ENCODE measurements around the gene DAB2IP. TPM values are rescaled to one million over a fixed set of nuclear protein-coding genes. Genes with fewer than 3 reads are reported as not detected.

DAB2IP gene
- total RNA-seq, 1 donor from 2014 or later = 24.3 TPM

DNA sequence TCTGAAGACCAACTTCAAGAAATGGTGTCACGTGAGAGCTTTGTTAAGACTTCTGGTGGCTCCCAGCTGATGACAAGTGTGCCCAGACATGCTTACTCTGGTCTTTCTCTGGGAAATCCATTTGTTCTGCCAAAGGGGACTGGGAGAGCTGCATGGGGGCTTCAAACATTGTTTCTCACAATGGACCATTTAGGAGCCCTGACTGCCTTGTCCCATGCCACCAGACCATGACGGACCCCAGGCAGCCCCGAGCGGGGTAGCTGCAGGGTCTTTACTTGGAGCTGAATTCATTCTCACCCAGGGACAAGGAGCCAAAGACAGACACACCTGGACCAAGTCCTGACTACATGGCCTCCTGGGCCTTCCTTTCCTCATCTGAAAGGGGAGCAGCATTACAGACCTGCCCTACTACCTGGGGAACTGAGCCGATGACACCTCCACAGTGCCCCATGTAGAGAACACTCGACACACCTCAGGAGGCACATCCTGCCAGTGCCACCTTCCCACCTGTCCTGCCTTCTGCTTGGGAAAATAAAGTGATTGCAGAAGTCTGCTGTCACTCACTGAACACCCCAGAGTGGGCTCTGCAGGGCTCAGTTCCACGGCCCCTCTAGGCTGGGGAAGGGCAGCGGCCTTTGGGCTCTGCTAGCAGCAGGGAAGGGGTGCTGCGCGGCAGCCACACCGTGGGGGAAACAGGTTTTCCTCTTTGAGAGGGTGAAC is 169.0 kb downstream of the DAB2IP start:
- no peak for DNase-seq

DNA sequence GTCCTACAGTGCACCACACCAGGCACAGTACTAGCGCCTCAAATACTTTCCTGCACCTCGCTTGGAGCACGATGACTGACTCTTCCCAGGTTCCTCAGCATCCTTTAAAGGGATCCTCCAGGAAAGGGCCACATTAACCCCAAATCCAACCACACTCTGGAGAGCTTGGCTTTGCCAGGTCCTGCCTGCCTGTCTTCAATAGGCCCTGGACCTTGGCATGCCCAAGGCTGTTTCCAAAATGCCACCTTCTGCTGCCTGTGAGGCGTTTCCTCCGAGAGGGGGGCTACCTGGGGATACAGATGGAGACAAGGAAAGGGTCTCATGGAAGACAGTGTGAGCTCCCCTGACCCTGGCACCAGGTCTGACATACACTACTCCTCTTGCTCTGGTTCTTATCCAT is 169.9 kb downstream of the DAB2IP start:
- no peak for DNase-seq

GRCh38 chr9:121822093-121823085 is 171.0 kb downstream of the DAB2IP start:
- DNase-seq = peak; percentile 33

DNA sequence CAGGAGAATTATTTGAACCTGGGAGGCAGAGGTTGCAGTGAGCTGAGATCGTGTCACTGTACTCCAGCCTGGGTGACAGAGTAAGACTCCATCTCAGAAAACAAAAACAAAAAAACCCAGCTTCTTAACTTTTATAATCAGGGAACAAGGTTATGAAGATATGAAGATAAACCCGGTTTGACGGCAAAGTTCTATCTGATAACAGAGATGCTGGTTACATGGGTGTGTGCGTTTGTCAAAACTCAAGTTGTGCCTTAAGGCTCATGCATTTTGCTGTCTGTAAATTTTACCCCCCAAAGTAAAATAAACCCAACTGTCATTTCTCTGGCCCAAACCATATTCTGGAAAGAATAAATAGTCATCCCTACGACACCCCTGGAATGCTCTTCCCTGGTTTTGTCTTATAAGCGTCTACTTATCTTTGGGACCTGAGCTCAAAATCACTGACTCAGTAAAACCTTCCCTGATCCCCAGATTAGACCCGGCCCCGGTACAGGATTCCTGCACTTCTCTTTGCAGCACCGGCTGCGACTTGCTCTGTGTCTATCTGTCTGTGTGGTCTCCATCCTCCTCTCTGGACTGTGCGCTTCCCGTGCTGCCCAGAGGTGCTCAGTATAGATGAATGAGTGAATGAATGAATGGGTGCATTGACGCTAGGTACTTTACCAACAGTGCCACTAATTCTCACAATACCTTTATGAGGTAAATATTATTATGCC is 172.2 kb downstream of the DAB2IP start:
- no peak for DNase-seq

DNA sequence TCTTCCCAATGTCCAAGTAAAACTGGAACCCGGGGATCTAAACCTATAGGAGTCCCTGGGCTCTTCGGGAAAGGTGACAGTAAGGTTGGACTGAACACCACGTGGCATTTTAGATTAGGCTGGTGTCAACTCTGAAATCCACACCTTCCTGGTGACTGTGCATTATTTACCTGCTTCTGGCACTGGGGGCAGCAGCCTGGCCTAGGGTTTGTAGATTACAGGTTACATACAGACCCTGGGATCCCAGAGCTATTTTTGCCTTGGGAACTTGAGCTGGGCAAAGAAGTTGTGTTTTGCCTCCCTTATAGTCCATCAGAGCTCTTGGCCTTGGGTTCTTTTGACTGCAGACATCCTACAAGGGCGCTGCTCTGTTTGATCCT is 173.2 kb downstream of the DAB2IP start:
- no peak for DNase-seq

- DNase-seq = no peak
These were observed 173.7 kb downstream of the DAB2IP start for GRCh38 chr9:121825031-121825691.

DNA sequence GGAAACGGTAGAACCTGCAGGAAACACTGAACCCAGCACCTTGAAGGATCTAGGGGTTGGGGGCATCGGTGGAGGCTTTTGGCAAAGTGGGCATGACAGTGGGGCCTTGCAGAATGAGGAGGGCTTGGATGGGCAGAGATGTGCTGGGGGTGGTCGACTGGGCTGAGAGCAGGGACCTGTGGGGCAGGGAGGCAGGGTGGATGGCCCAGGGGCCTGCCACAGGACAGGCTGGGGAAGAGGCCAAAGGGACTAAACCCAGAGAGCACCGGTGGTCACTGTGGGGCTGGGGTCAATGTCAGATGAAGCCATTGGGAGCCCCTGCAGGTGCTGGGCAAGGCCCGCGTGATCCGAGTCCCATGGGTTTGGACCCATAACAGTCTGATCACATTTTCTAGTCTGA is 175.3 kb downstream of the DAB2IP start:
- DNase-seq = no peak

DNA sequence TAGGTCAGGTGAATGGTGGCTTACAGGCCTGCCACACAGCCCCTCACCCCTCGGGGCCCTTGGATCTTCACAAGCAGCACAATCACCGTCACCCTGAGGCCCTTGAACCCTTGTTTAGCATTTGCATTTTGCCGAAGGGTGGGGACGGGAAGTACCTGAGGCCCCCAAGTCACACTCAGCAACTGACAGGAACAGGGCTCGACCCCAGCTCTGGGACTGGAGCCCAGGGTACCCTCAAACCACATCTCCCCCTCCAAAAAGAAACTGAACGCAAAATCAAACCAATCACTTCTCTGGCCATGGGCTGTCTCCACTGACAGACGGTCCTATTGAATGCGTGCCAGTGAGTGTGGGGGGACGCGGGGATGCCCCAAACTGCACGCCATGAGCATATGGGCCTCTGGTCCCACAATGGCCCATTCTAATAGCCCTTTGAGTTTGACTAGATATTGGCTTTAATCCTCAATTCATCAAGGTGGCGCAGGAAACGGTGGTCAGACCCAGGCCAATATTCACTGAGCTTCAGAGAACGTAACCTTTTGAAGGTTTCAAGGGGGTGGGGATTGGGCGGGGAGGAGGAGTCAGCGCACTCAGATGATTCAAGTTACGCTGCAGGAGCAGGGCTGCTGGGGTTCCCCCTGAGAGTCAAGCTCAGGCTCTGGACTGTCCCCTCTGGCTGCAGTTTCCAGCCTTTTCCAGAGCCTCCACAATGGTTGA is 176.0 kb downstream of the DAB2IP start:
- DNase-seq = no peak

DNA sequence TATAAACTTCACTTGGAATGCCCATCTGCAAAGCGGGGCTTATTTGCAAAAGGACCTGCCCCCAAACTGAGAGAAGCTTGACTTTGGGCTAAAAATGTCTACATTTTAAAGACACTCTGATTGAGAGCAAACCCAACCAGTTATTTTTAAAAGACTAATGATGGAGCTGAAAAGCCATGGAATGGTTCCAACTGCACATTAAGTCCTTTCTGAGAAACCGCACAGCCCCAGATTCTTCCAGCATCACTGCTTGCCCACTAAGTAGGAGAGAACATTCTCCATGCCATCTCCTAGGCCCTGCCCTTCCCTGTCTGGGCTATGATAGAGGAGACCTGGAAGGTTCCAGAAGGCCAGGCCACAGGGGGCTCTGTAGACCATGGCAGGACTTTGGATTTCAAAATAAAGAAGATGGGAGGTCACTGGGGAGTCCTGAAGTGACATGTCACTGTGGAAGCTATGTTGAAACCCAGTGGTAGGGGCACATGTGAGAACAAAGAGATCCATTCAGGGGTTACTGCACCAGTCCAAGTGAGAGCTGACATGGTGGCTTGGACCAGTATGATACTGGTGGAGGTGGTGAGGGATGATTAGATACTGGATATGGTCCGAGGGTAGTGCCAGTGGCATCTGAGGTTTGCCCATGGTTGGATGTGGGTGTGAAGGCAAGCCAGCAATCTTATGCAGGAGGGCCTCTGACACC is 179.2 kb downstream of the DAB2IP start:
- DNase-seq = no peak

DNA sequence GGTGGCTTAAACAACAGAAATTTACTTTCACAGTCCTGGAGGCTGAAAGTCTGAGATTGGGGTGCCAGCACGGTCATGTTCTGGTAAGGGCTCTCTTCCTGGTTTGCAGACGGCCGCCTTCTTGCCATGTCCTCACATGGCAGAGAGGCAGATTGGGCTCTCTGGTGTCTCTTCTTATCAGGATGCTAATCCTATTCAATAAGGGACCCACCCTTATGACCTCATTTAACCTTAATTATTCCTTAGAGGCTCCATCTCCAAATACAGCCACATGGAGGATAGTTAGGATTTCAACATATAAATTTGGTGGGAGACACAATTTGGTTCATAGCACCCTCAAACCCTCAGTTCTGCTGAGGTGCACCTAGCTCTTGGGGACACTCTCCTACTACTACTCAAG is 180.4 kb downstream of the DAB2IP start:
- no peak for DNase-seq

GRCh38 chr9:121833061-121833460 is 181.6 kb downstream of the DAB2IP start:
- no peak for DNase-seq

Other genes starting within 250 kb of the DAB2IP start
- gene GGTA1, start 151.8 kb upstream of the DAB2IP start, total RNA-seq = 6.2 and 8.7 TPM in 2 replicates

Data from dermis blood vessel endothelial cell (primary cell).